Kidney (tissue), 14 donors: ENCODE data around the gene AP4E1. TPM values are rescaled to one million over a fixed set of nuclear protein-coding genes. Genes with fewer than 3 reads are reported as not detected.

Experiments
- DNase-seq, 5 donors: peaks; one replicate each; pipeline ENCODE4 v3.0.0-alpha.2; 2013 to 2020
- FAIRE-seq: peaks from 2 replicates; lab custom pipeline; 2012; peaks lifted over from hg19 to GRCh38; lab: Jason Lieb, UNC
- H3K27ac ChIP-seq, 2 donors: one replicate each; pipeline ENCODE4 v1.7.0; 2013; ENCODE audit warnings: low read depth in 2 of 2, low read length in 2 of 2, inconsistent platforms in 1 of 2
- H3K27me3 ChIP-seq: one replicate; pipeline ENCODE4 v1.7.1; 2013; ENCODE audit warnings: low read length, inconsistent platforms; ENCODE audit not compliant: control insufficient read depth, insufficient read depth
- H3K36me3 ChIP-seq, 3 donors: one replicate each; pipeline versions ENCODE4 v1.7.0 to v1.7.1; 2013; ENCODE audit warnings: low read length in 3 of 3, control low read depth in 1 of 3, inconsistent platforms in 1 of 3; ENCODE audit not compliant: insufficient read depth in 3 of 3, control insufficient read depth in 2 of 3
- H3K4me1 ChIP-seq, 3 donors: one replicate each; pipeline versions ENCODE4 v1.7.0 to v1.7.1; 2013; ENCODE audit warnings: low read length in 3 of 3, inconsistent platforms in 1 of 3, low read depth in 1 of 3; ENCODE audit not compliant: control insufficient read depth in 2 of 3, insufficient read depth in 2 of 3
- H3K4me3 ChIP-seq, 3 donors: one replicate each; pipeline versions ENCODE4 v1.7.0 to v1.8.1; 2013; ENCODE audit warnings: low read length in 3 of 3, control low read depth in 1 of 3, inconsistent platforms in 1 of 3
- H3K9ac ChIP-seq, 3 donors: one replicate each; pipeline versions ENCODE4 v1.7.0 to v1.7.1; 2013; ENCODE audit warnings: low read length in 3 of 3, control low read depth in 1 of 3, inconsistent platforms in 1 of 3
- H3K9me3 ChIP-seq, 3 donors: one replicate each; pipeline versions ENCODE4 v1.7.0 to v1.7.1; 2013; ENCODE audit warnings: low read length in 3 of 3, control low read depth in 1 of 3, inconsistent platforms in 1 of 3; ENCODE audit not compliant: control insufficient read depth in 2 of 3, insufficient read depth in 1 of 3
- intact Hi-C: fragments of 100-400 bp; cut with DNase I; formaldehyde crosslinking; loops from one replicate; pipeline ENCODE4 v1.11.1; 2022
- polyA plus RNA-seq: library from polyadenylated mRNA; stranded (reverse); fragments of 350-450 nt; fragmentation: Illumina TruSeq; extraction: RNeasy Lipid Tissue Mini Kit (QIAGEN cat#74804); gene quantifications from one replicate; pipeline ENCODE4 v1.2.3, GENCODE V29; 2014; ENCODE audit warnings: low read depth, low replicate concordance; ENCODE audit not compliant: insufficient read depth
- total RNA-seq: library from RNA; stranded (reverse); fragmentation: NEBNext Ultra II Directional; extraction: Animal tissue kit (Norgen Biotek cat#: 25700); gene quantifications from one replicate; pipeline ENCODE4 v1.2.1, GENCODE V29; 2021
- TF ChIP-seq, protein P1 (sequence below): IDR thresholded peaks from 3 replicates; pipeline ENCODE4 v1.5.1; 2012; ENCODE audit warnings: mild to moderate bottlenecking, moderate library complexity, borderline replicate concordance; ENCODE audit not compliant: insufficient read depth; ENCODE audit errors: extremely low read depth
- donor health status: control.
- donor health status: control.
- donor health status: control.
- donor health status: control.
- donor health status: control.
- donor health status: DM: yes; HTN: yes; CAD: no.
- donor health status: Normal renal cell carcinoma (clear cell type).

AP4E1 gene
- total and polyA plus RNA-seq, 2 donors from 2014 or later = 2.0 to 9.8 TPM

DNA sequence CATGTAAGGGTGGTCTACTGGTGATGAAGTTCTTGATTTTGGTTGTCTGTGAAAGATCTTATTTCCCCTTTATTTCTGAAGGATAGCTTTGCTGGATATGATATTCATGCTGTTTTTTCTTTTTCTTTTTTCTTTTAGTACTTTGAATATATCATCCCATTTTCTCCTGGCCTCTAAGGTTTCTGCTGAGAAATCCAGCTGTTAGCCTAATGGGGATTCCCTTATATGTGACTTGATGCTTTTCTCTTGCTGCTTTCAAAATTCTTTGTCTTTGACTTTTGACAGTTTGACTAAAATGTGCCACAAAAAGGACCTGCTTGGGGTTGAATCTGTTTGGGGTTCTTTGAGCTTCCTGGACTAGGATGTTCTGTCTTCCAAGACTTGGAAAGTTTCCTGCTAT lies 62.6 kb downstream of the AP4E1 start:
- TF ChIP-seq, protein P1, sequence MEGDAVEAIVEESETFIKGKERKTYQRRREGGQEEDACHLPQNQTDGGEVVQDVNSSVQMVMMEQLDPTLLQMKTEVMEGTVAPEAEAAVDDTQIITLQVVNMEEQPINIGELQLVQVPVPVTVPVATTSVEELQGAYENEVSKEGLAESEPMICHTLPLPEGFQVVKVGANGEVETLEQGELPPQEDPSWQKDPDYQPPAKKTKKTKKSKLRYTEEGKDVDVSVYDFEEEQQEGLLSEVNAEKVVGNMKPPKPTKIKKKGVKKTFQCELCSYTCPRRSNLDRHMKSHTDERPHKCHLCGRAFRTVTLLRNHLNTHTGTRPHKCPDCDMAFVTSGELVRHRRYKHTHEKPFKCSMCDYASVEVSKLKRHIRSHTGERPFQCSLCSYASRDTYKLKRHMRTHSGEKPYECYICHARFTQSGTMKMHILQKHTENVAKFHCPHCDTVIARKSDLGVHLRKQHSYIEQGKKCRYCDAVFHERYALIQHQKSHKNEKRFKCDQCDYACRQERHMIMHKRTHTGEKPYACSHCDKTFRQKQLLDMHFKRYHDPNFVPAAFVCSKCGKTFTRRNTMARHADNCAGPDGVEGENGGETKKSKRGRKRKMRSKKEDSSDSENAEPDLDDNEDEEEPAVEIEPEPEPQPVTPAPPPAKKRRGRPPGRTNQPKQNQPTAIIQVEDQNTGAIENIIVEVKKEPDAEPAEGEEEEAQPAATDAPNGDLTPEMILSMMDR = no peak
- no peak for FAIRE-seq
- H3K27ac ChIP-seq = no peak overlapping the region
- H3K4me3 ChIP-seq = no peak overlapping the region
- intact Hi-C loops = no loop called here
- no peaks in the 10 kb centered on the region for H3K27me3 ChIP-seq
- H3K9me3 ChIP-seq = peaks cover 2 to 5% (median 3%) of the 10 kb centered on the region in 3 donors
- H3K4me1 ChIP-seq = no peaks in the 10 kb centered on the region
- DNase-seq = no peak
- no peak overlapping the region for H3K9ac ChIP-seq
- H3K36me3 ChIP-seq = peaks cover 0 to 8% (median 3%) of the 10 kb centered on the region in 3 donors

DNA sequence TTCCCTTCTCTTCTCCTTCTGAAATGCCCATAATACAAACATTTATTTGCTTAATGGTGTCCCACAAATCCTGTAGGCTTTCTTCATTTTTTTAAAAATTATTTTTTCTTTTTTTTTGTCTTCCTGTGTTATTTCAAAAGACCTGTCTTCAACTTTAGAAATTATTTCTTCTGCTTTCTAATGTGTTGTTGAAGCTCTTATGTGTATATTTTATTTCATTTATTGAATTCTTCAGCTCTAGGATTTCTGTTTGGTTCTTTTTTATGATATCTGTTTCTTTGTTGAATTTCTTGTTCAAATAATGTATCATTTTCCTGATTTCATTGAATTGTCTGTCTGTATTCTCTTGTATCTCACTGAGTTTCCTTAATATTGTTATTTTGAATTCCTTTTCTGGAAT lies 63.1 kb downstream of the AP4E1 start:
- Histone ChIP-seq H3K4me3 (no peak overlapping the region), H3K9ac (no peak overlapping the region), H3K36me3 (peaks cover 0 to 8% (median 3%) of the 10 kb centered on the region in 3 donors), H3K4me1 (no peaks in the 10 kb centered on the region), H3K27ac (no peak overlapping the region), H3K9me3 (peaks cover 2 to 5% (median 3%) of the 10 kb centered on the region in 3 donors), H3K27me3 (no peaks in the 10 kb centered on the region)
- TF ChIP-seq, protein P1 = no peak
- DNase-seq = no peak
- intact Hi-C loops = no loop called here
- FAIRE-seq = no peak

DNA sequence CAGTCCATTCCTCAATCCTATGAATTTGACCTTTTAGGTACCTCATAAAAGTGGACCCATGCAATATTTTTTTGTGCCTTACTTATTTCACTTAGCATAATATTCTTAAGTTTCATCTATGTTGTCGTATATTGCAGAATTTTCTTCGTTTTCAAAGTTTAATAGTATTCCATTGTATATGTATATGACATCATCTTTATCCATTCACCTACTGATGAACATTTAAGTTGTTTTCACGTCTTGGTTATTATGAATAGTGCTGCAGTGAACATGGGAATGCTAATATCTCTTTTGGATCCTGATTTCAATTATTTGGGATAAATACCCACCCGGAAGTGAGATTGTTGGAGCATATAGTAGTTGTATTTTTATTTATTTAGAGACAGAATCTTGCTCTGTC lies 65.1 kb downstream of the AP4E1 start:
- intact Hi-C loops = no loop called here
- TF ChIP-seq, protein P1 = no peak

DNA sequence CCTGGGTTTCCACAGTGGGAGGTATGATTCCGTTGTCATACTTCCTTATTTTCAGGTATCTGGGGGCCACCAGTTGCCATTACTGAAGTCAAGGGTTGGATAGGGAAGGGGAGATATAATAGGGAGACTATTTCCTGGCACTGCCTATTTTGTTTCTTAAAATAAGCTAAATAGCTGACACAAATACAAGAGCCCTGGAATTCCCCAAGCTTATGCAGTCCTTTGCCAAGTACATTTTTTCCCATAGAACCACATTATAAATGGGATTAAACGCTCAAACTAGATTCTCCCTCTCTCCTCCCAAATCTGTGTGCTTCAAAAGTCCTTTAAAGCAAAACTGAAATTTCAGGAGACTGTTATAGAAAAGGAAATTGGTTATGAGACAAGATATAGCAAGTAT lies 68.7 kb downstream of the AP4E1 start:
- no peak for FAIRE-seq
- H3K27me3 ChIP-seq = no peaks in the 10 kb centered on the region

More for the DNA sequence above, 65.1 kb downstream of the AP4E1 start:
- Histone ChIP-seq H3K27me3 (no peaks in the 10 kb centered on the region), H3K27ac (no peak overlapping the region), H3K4me3 (no peak overlapping the region), H3K36me3 (peaks cover 0 to 8% (median 3%) of the 10 kb centered on the region in 3 donors), H3K4me1 (no peaks in the 10 kb centered on the region), H3K9me3 (peaks cover 2 to 5% (median 3%) of the 10 kb centered on the region in 3 donors), H3K9ac (no peak overlapping the region)
- no peak for FAIRE-seq
- no peak for DNase-seq

More for the DNA sequence above, 68.7 kb downstream of the AP4E1 start:
- Histone ChIP-seq H3K9ac (no peak overlapping the region), H3K4me3 (no peak overlapping the region), H3K36me3 (peaks cover 0 to 2% (median 2%) of the 10 kb centered on the region in 3 donors), H3K9me3 (peaks cover 0 to 2% (median 0%) of the 10 kb centered on the region in 3 donors), H3K4me1 (no peaks in the 10 kb centered on the region), H3K27ac (no peak overlapping the region)
- intact Hi-C loops = no loop called here
- TF ChIP-seq, protein P1 = no peak
- no peak for DNase-seq
